Coronary artery (tissue), 2 donors: ENCODE results near the gene PTPRH.
A peak's percentile ranks its signal among the peaks of the same experiment; 100 is the strongest.

Source experiments
- DNase-seq: peaks from one replicate; pipeline ENCODE4 v3.0.0-alpha.2; 2017; ENCODE audit warnings: low spot score
- H3K27ac ChIP-seq, 2 donors: fragments of 200-600 bp; sonication (generic); one replicate each; pipeline ENCODE4 v1.5.1; 2016 to 2019
- H3K4me3 ChIP-seq: fragments of 200-600 bp; sonication (generic); 2 replicates; pipeline ENCODE4 v1.5.1; 2016; ENCODE audit warnings: mild to moderate bottlenecking, moderate library complexity
- CTCF ChIP-seq: fragments of 200-600 bp; sonication (generic); IDR thresholded peaks from one replicate; pipeline ENCODE4 v1.5.1; 2019; ENCODE audit warnings: antibody characterized with exemption

PTPRH gene

GRCh38 chr19:55223291-55224037 lies 14.2 kb upstream of the PTPRH start:
- Histone ChIP-seq H3K4me3 (no peak overlapping the region), H3K27ac (no peak overlapping the region)
- no peak for TF ChIP-seq CTCF
- no peak for DNase-seq

- TF ChIP-seq CTCF = no peak
- no peak overlapping the region for H3K4me3 ChIP-seq
- no peak overlapping the region for H3K27ac ChIP-seq
- DNase-seq = no peak
Observed at GRCh38 chr19:55220525-55220924, 11.2 kb upstream of the PTPRH start.

- no peak for DNase-seq
- peak overlapping the region; percentile 66 for H3K4me3 ChIP-seq
- no peak for TF ChIP-seq CTCF
- peak overlapping the region in 1 of 2 donors; percentile 73 for H3K27ac ChIP-seq
Observed at GRCh38 chr19:55216461-55217198, 7.3 kb upstream of the PTPRH start.

GRCh38 chr19:55213547-55213946 lies 4.2 kb upstream of the PTPRH start:
- no peak for TF ChIP-seq CTCF

GRCh38 chr19:55212447-55212846 lies 3.1 kb upstream of the PTPRH start:
- DNase-seq = no peak
- no peak for TF ChIP-seq CTCF
- Histone ChIP-seq H3K4me3 (no peak overlapping the region), H3K27ac (no peak overlapping the region)

More at GRCh38 chr19:55213547-55213946, 4.2 kb upstream of the PTPRH start:
- DNase-seq = no peak
- H3K27ac ChIP-seq = no peak overlapping the region
- H3K4me3 ChIP-seq = no peak overlapping the region

- no peak for TF ChIP-seq CTCF
- no peak for DNase-seq
- Histone ChIP-seq H3K27ac (no peak overlapping the region), H3K4me3 (no peak overlapping the region)
Observed at GRCh38 chr19:55209693-55210472, 582 bp upstream of the PTPRH start.
